Neural cell (in vitro differentiated cells): ENCODE data around the gene TMEM53. TPM values are rescaled to one million over a fixed set of nuclear protein-coding genes. Genes with fewer than 3 reads are reported as not detected.
A peak's percentile ranks its signal among the peaks of the same experiment; 100 is the strongest.

Experiments
- H2AFZ ChIP-seq: fragments of 200-600, 300-800 bp; sonication (generic), shearing (Covaris generic); 2 replicates; pipeline ENCODE4 v1.6.0; 2014; ENCODE audit warnings: low read depth, mild to moderate bottlenecking, antibody characterized with exemption, low read length, moderate library complexity
- H3F3A ChIP-seq: fragments of 200-600 bp; shearing (Covaris generic); 2 replicates; pipeline ENCODE4 v1.6.1; 2016; ENCODE audit warnings: mild to moderate bottlenecking, moderate library complexity, mixed read lengths, antibody characterized with exemption, low read length; ENCODE audit not compliant: insufficient read depth, poor library complexity, severe bottlenecking
- H3K27ac ChIP-seq: fragments of 200-600, 300-800 bp; sonication (generic), shearing (Covaris generic); 2 replicates; pipeline ENCODE4 v1.5.1; 2014; ENCODE audit warnings: mild to moderate bottlenecking, low read length, moderate library complexity
- H3K27me3 ChIP-seq: fragments of 300-800, 200-600 bp; sonication (generic), shearing (Covaris generic); 2 replicates; pipeline ENCODE4 v1.6.0; 2014; ENCODE audit warnings: mild to moderate bottlenecking, low read depth, low read length, moderate library complexity; ENCODE audit not compliant: insufficient read depth
- H3K36me3 ChIP-seq: fragments of 300-800, 200-600 bp; sonication (generic), shearing (Covaris generic); 2 replicates; pipeline ENCODE4 v1.5.1; 2014; ENCODE audit warnings: mild to moderate bottlenecking, antibody characterized with exemption, low read length, moderate library complexity; ENCODE audit not compliant: insufficient read depth
- H3K4me2 ChIP-seq: fragments of 300-800, 200-600 bp; sonication (generic), shearing (Covaris generic); 2 replicates; pipeline ENCODE4 v1.6.0; 2014; ENCODE audit warnings: mild to moderate bottlenecking, low read length
- H3K4me3 ChIP-seq: fragments of 300-800, 200-600 bp; sonication (generic), shearing (Covaris generic); 2 replicates; pipeline ENCODE4 v1.5.1; 2014; ENCODE audit warnings: mild to moderate bottlenecking, low read length, moderate library complexity
- H3K79me2 ChIP-seq: fragments of 200-600 bp; shearing (Covaris generic); replicated peaks from 2 replicates; pipeline ENCODE4 v1.6.0; 2014; ENCODE audit warnings: mild to moderate bottlenecking, low read length, moderate library complexity; ENCODE audit not compliant: insufficient read depth
- H3K9ac ChIP-seq: fragments of 300-800, 200-600 bp; sonication (generic), shearing (Covaris generic); 2 replicates; pipeline ENCODE4 v1.6.1; 2016; ENCODE audit warnings: mild to moderate bottlenecking, low read length, mixed read lengths
- H3K9me2 ChIP-seq: fragments of 200-600 bp; shearing (Covaris generic); 2 replicates; pipeline ENCODE4 v1.6.1; 2016; ENCODE audit warnings: mild to moderate bottlenecking, low read length, mixed read lengths; ENCODE audit not compliant: insufficient read depth
- H3K9me3 ChIP-seq: fragments of 200-600, 300-800 bp; sonication (generic), shearing (Covaris generic); 2 replicates; pipeline ENCODE4 v1.6.1; 2016; ENCODE audit warnings: mild to moderate bottlenecking, mixed run types, low read length, moderate library complexity, mixed read lengths
- H4K20me1 ChIP-seq: fragments of 200-600 bp; shearing (Covaris generic); 2 replicates; pipeline ENCODE4 v1.6.1; 2016; ENCODE audit warnings: mild to moderate bottlenecking, mixed run types; ENCODE audit not compliant: insufficient read depth
- CTCF ChIP-seq: fragments of 450-650 bp; IDR thresholded peaks from 2 replicates; pipeline ENCODE4 v1.5.1; 2014; ENCODE audit warnings: antibody characterized with exemption, mild to moderate bottlenecking, moderate library complexity; ENCODE audit not compliant: poor library complexity, severe bottlenecking
- EP300 ChIP-seq: fragments of 450-650 bp; conservative IDR thresholded peaks from 2 replicates; pipeline ENCODE4 v1.6.1; 2014; ENCODE audit warnings: antibody characterized with exemption, mild to moderate bottlenecking, moderate library complexity; ENCODE audit not compliant: poor library complexity, severe bottlenecking
- EZH2 ChIP-seq: fragments of 200-600, 300-800 bp; shearing (Covaris generic), sonication (generic); IDR thresholded peaks from 2 replicates; pipeline ENCODE4 v1.6.1; 2014; ENCODE audit warnings: antibody characterized with exemption, low read length, borderline replicate concordance, mild to moderate bottlenecking; ENCODE audit not compliant: insufficient read depth, poor library complexity, severe bottlenecking
- MXI1 ChIP-seq: fragments of 450-650 bp; conservative IDR thresholded peaks from 2 replicates; pipeline ENCODE4 v1.6.1; 2014; ENCODE audit warnings: antibody characterized with exemption, mild to moderate bottlenecking; ENCODE audit not compliant: poor library complexity, severe bottlenecking
- POLR2AphosphoS5 ChIP-seq: IDR thresholded peaks from 2 replicates; pipeline ENCODE4 v1.6.1; 2012
- RAD21 ChIP-seq: fragments of 450-650 bp; conservative IDR thresholded peaks from 2 replicates; pipeline ENCODE4 v1.6.1; 2014; ENCODE audit warnings: antibody characterized with exemption, mild to moderate bottlenecking, moderate library complexity
- REST ChIP-seq: IDR thresholded peaks from 2 replicates; pipeline ENCODE4 v1.6.1; 2012; ENCODE audit warnings: borderline replicate concordance
- SMC3 ChIP-seq: fragments of 450-650 bp; conservative IDR thresholded peaks from 2 replicates; pipeline ENCODE4 v1.6.1; 2014; ENCODE audit warnings: antibody characterized with exemption, mild to moderate bottlenecking, moderate library complexity; ENCODE audit not compliant: poor library complexity
- TAF1 ChIP-seq: IDR thresholded peaks from 2 replicates; pipeline ENCODE4 v1.6.1; 2012; ENCODE audit warnings: low read depth
- polyA plus RNA-seq: library from polyadenylated mRNA; depleted of rRNA; stranded (reverse); fragments of >200 nt; gene quantifications from 2 replicates; pipeline ENCODE4 v1.2.3, GENCODE V29; 2014

The TMEM53 gene
- polyA plus RNA-seq, 1 donor from 2014 or later, result 13.4 TPM

- H3K27ac ChIP-seq, result no peak overlapping the region
- H2AFZ ChIP-seq, result no peak overlapping the region
- H3K4me3 ChIP-seq, result no peak overlapping the region
- TF ChIP-seq EP300, result no peak
- TF ChIP-seq MXI1, result no peak
- no peak for TF ChIP-seq CTCF
- TF ChIP-seq RAD21, result no peak
- no peak for TF ChIP-seq REST
- H3K9me3 ChIP-seq, result no peaks in the 10 kb centered on the region
- no peaks in the 10 kb centered on the region for H3K79me2 ChIP-seq
- H3K27me3 ChIP-seq, result no peaks in the 10 kb centered on the region
- H3K9me2 ChIP-seq, result no peaks in the 10 kb centered on the region
- no peaks in the 10 kb centered on the region for H3K36me3 ChIP-seq
- H3K4me2 ChIP-seq, result no peak overlapping the region
- no peaks in the 10 kb centered on the region for H4K20me1 ChIP-seq
- no peak overlapping the region for H3K9ac ChIP-seq
- H3F3A ChIP-seq, result no peaks in the 10 kb centered on the region
Observed at GRCh38 chr1:44659566-44659965, 14.7 kb downstream of the TMEM53 start.

- H3K4me3 ChIP-seq, result no peak overlapping the region
- no peaks in the 10 kb centered on the region for H4K20me1 ChIP-seq
- H3K9me2 ChIP-seq, result no peaks in the 10 kb centered on the region
- H3K36me3 ChIP-seq, result no peaks in the 10 kb centered on the region
- H3F3A ChIP-seq, result no peaks in the 10 kb centered on the region
- H3K4me2 ChIP-seq, result no peak overlapping the region
- H3K9me3 ChIP-seq, result no peaks in the 10 kb centered on the region
- no peak overlapping the region for H3K9ac ChIP-seq
- peak; percentile 52 for TF ChIP-seq CTCF
- TF ChIP-seq SMC3, result no peak
- TF ChIP-seq TAF1, result no peak
- TF ChIP-seq RAD21, result no peak
- TF ChIP-seq EP300, result no peak
- no peak for TF ChIP-seq MXI1
- TF ChIP-seq EZH2, result no peak
- TF ChIP-seq POLR2AphosphoS5, result no peak
- no peak overlapping the region for H3K27ac ChIP-seq
- no peak overlapping the region for H2AFZ ChIP-seq
- no peaks in the 10 kb centered on the region for H3K27me3 ChIP-seq
- no peaks in the 10 kb centered on the region for H3K79me2 ChIP-seq
Observed at GRCh38 chr1:44655609-44656008, 18.7 kb downstream of the TMEM53 start.
